Measurements from ENCODE around the gene SLC15A1.

Gene SLC15A1, protein sequence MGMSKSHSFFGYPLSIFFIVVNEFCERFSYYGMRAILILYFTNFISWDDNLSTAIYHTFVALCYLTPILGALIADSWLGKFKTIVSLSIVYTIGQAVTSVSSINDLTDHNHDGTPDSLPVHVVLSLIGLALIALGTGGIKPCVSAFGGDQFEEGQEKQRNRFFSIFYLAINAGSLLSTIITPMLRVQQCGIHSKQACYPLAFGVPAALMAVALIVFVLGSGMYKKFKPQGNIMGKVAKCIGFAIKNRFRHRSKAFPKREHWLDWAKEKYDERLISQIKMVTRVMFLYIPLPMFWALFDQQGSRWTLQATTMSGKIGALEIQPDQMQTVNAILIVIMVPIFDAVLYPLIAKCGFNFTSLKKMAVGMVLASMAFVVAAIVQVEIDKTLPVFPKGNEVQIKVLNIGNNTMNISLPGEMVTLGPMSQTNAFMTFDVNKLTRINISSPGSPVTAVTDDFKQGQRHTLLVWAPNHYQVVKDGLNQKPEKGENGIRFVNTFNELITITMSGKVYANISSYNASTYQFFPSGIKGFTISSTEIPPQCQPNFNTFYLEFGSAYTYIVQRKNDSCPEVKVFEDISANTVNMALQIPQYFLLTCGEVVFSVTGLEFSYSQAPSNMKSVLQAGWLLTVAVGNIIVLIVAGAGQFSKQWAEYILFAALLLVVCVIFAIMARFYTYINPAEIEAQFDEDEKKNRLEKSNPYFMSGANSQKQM

GRCh38 chr13:98752467-98753290 lies at the start of gene SLC15A1:
Gene SLC15A1, minus strand, starts transcription at chr13:98752672. Its CDS starts 74 bp downstream, at chr13:98752598.
- DNase-seq (ENCODE audit: low spot score): no peak

- DNase-seq (ENCODE audit: low spot score): no peak
Observed at GRCh38 chr13:98801626-98802418, 49.4 kb upstream of the SLC15A1 start.

DNA sequence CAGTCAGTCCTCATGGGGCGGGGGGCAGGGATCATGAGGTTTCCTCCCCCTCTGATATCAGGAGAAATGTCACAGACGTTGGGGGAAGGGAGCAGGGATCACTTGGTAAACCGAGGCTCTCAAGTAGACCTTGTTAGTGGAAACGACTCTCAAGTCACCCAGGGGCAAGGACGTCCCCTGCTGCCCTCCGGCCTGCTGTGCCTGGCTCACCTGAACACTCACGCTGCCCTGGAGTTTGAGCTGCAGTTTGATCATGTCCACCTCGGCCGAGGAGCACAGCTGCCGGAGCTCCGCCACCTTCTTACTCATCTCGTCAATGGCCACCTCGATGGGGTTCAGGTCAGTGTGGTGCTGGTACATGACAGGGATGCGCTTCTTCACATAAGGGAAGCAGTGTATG lies 47.6 kb upstream of the SLC15A1 start:
- DNase-seq (ENCODE audit: low spot score): no peak

DNA sequence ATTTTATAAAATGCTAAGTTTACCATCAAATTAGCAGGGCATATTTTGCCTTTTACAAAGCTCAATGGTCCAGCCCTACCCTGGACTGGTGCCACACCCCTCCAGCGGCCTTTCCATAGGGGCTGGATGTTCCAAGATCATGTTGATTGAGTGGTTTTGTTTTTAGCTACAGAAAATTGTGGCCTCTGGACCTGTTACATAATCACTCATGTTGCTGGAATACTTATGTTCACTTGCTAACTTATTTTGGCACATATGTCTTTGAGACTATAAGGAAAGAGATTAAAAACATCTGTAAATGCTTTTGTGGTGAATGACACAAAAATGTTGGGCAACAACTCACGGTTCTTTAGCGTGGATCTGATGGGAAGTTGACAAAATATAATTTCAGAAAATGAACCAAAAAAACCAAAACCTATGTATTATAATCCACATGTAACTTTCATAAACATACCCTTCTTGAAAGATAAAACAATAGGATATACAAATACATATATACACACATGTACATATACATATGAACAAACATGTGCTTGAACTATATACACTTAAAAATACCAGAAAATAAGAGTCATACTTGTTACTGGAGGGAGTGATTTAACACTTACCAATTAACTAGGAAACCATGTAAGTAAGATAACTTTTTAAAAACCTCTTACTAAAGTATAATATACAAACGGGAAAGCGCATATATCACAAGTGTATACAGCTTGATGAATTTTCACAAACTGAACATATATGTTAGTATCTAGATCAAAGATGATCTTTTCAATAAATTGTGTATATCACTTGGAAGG lies 46.6 kb upstream of the SLC15A1 start:
- no peak for DNase-seq (ENCODE audit: low spot score)

GRCh38 chr13:98797456-98797855 lies 45.0 kb upstream of the SLC15A1 start:
- no peak for DNase-seq (ENCODE audit: low spot score)

- DNase-seq (ENCODE audit: low spot score): no peak
Observed at GRCh38 chr13:98796798-98797197, 44.3 kb upstream of the SLC15A1 start.

- DNase-seq (ENCODE audit: low spot score): no peak
Observed at GRCh38 chr13:98796191-98796590, 43.7 kb upstream of the SLC15A1 start.

DNA sequence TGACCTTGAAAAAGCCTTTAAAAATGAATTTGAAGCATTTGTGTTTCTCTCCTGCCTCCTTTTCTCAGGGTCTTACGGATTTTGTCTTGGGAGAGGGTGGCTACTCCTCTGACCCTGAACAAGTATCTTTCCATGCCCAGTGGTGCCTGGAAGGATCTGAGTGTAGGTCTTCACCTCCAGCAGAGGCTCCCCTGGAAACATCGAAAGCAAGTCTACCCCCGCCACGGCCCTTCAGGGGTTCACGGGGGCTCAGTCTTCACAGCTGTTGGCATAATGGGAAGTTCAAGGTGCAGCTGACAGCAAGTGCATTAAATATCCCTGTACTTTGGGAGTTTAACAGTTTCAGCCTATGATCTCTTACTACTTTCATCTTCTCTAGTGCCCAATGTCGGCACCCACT lies 42.7 kb upstream of the SLC15A1 start:
- DNase-seq (ENCODE audit: low spot score): no peak

- DNase-seq (ENCODE audit: low spot score): no peak
Observed at GRCh38 chr13:98794498-98794897, 42.0 kb upstream of the SLC15A1 start.

DNA sequence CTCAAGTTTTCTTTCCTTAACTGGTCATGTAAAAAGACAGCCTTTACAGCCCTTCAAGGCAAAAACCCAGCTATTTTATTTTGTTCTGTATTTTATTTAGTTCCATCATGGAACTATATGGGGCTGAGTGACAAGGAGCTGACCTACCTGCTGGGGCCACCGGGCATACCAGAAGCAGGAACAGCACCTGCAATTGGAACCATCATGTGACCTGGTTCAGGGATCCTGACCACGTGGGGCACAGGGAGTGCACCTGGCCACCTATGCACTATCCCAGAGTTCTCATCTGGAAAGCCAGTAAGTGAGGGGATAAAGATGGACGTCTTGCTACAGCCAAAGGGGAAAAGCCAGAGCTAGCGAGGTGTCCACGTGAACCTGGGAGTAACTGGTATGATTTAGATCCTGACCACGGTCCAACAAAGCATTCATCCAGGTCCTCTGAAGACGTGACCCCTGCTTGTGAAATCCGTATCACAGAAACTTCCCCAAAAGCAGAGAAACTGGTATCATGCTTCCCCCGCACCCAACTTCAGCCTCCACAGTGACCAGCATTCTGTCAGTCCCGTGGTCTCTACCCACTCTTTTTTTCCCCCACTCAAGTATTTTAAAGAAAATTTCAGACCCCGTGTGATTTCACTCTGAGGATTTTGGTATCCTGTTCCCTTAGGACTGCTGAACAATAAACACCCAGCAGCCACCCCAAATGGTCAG lies 40.5 kb upstream of the SLC15A1 start:
- no peak for DNase-seq (ENCODE audit: low spot score)

- no peak for DNase-seq (ENCODE audit: low spot score)
Observed at GRCh38 chr13:98792321-98792720, 39.8 kb upstream of the SLC15A1 start.

DNA sequence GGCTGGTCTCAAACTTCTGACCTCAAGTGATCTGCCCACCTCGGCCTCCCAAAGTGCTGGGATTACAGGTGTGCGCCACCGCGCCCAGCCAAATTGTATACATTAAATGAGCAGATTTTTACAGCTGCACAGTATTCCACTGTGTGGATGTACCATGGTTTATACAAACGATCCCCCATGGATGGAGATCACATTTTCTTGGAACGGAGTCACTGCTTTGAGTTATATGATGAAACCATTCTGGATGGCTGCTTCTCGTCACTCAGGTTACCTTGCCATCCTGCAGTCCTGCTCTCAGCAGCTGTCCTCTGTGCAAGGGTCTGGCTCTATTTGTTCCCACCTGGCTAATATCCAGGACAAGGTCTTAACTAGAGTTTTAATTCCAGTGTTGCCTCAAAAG lies 39.1 kb upstream of the SLC15A1 start:
- DNase-seq (ENCODE audit: low spot score): no peak

- DNase-seq (ENCODE audit: low spot score): no peak
Observed at GRCh38 chr13:98787996-98788395, 35.5 kb upstream of the SLC15A1 start.

DNA sequence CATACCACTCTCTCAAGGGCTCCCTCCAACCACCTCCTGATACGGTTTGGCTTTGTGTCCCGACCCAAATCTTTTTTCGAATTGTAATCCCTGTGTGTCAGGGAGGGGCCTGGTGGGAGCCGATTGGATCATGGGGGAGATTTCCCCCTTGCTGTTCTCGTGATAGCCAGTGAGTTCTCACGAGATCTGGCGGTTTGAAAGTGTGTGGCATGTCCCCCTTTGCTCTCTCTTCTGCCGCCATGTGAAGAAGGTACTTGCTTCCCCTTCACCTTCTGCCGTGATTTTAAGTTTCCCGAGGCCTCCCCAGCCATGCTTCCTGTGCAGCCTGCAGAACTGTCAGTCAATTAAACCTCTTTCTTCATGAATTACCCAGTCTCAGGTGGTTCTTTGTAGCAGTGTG lies 34.7 kb upstream of the SLC15A1 start:
- DNase-seq (ENCODE audit: low spot score): no peak

- DNase-seq (ENCODE audit: low spot score): no peak
Observed at GRCh38 chr13:98786023-98786422, 33.6 kb upstream of the SLC15A1 start.

DNA sequence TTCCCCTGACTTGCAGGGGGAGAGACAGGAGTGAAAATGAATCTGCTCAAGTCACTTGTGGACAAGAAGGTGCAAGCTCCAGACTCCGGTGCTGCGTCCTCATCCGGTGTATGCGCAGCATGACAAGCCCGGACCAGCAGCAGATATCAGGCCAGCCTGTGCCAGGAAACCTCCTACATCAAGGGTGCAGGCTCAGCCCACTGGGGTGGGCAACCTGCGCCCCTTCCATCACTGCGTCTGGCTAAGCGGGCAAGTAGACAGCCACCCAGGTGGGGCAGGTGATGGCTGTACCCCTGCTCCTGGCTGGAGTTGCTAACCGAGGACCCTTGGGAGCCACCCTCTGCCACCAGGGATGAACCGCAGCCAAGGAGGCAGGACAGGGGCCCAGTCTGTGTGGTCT lies 32.9 kb upstream of the SLC15A1 start:
- no peak for DNase-seq (ENCODE audit: low spot score)

DNA sequence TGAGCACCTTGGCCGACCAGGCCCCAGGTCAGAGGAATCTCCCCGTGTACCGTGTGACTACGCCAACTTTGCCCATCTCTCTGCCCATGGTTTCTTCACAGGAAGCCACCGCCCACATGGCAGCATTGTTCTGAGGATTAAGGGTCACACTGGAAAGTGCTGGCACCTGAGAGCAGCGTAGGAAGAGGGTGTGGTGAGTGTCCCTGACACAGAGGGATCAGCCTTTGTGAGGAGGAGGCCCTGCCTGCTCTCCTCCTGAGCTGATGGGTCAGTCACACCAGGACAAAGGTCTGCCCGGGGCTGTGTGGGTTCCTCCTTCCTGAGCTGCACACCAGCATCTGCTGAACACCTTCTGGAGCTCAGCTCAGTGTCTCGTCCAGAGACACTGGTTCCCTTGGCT lies 32.2 kb upstream of the SLC15A1 start:
- no peak for DNase-seq (ENCODE audit: low spot score)

DNA sequence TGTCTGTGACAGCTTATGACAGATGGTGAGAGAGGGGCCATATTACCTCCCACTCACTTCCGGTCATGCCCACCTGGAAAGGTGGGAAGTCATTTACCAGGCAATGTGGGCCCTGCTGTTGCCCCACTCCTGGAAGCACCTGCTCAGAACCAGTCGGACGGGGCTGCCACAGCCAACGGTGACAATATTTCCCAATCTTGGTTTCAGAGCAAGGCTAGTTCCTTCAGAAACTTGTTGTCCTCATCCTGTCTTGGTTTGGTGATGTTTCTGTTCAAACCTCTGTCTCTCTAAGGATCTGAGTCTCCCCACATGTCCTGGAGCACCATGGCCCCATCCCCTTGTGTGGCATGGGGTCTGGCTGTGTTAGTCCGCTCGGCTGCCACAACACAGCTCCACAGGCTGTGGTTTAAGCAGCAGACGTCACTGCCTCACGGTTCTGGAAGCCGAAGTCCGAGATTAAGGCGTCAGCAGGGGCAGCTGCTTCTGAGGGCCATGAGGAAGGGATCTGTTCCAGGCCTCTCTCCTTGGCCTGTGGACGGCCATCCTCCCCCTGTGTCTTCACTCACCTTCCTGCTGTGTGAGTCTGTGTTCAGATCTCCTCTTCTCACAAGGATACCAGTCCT lies 31.5 kb upstream of the SLC15A1 start:
- DNase-seq (ENCODE audit: low spot score): no peak

- DNase-seq (ENCODE audit: low spot score): no peak
Observed at GRCh38 chr13:98782654-98783053, 30.2 kb upstream of the SLC15A1 start.

GRCh38 chr13:98781905-98782304 lies 29.4 kb upstream of the SLC15A1 start:
- no peak for DNase-seq (ENCODE audit: low spot score)
